IPS-15b (cell line): ENCODE measurements around the gene IL6ST.

Source experiments
- H3K27me3 ChIP-seq: one replicate; pipeline ENCODE4 v1.6.1; 2013; ENCODE audit warnings: low read length; ENCODE audit not compliant: control insufficient read depth, insufficient read depth
- H3K36me3 ChIP-seq: one replicate; pipeline ENCODE4 v1.6.1; 2013; ENCODE audit warnings: low read length; ENCODE audit not compliant: control insufficient read depth, insufficient read depth
- H3K4me1 ChIP-seq: one replicate; pipeline ENCODE4 v1.6.1; 2013; ENCODE audit warnings: mild to moderate bottlenecking, low read length; ENCODE audit not compliant: control insufficient read depth, insufficient read depth
- H3K4me3 ChIP-seq: one replicate; pipeline ENCODE4 v1.5.1; 2013; ENCODE audit warnings: low read depth, low read length
- H3K9ac ChIP-seq: one replicate; pipeline ENCODE4 v1.6.1; 2013; ENCODE audit warnings: low read depth, mild to moderate bottlenecking, low read length
- H3K9me3 ChIP-seq: one replicate; pipeline ENCODE4 v1.6.1; 2013; ENCODE audit warnings: mild to moderate bottlenecking, low read length; ENCODE audit not compliant: control insufficient read depth, insufficient read depth

The IL6ST gene

GRCh38 chr5:55913466-55914413 lies 81.0 kb downstream of the IL6ST start:
- no peaks in the 10 kb centered on the region for H3K9me3 ChIP-seq
- no peak overlapping the region for H3K9ac ChIP-seq
- no peak overlapping the region for H3K4me3 ChIP-seq
- H3K36me3 ChIP-seq = no peaks in the 10 kb centered on the region
- no peaks in the 10 kb centered on the region for H3K27me3 ChIP-seq
- no peaks in the 10 kb centered on the region for H3K4me1 ChIP-seq

GRCh38 chr5:55911784-55912653 lies 82.7 kb downstream of the IL6ST start:
- no peak overlapping the region for H3K4me3 ChIP-seq
- no peaks in the 10 kb centered on the region for H3K9me3 ChIP-seq
- H3K9ac ChIP-seq = no peak overlapping the region
- H3K4me1 ChIP-seq = no peaks in the 10 kb centered on the region
- no peaks in the 10 kb centered on the region for H3K27me3 ChIP-seq
- no peaks in the 10 kb centered on the region for H3K36me3 ChIP-seq

GRCh38 chr5:55908804-55909203 lies 86.0 kb downstream of the IL6ST start:
- H3K4me1 ChIP-seq = no peaks in the 10 kb centered on the region
- H3K4me3 ChIP-seq = no peak overlapping the region

GRCh38 chr5:55907927-55908326 lies 86.8 kb downstream of the IL6ST start:
- Histone ChIP-seq H3K9me3 (no peaks in the 10 kb centered on the region), H3K4me1 (no peaks in the 10 kb centered on the region), H3K36me3 (peaks cover 2% of the 10 kb centered on the region), H3K27me3 (no peaks in the 10 kb centered on the region), H3K4me3 (no peak overlapping the region), H3K9ac (no peak overlapping the region)

More at GRCh38 chr5:55908804-55909203, 86.0 kb downstream of the IL6ST start:
- H3K36me3 ChIP-seq = no peaks in the 10 kb centered on the region
- no peaks in the 10 kb centered on the region for H3K9me3 ChIP-seq
- no peak overlapping the region for H3K9ac ChIP-seq
- no peaks in the 10 kb centered on the region for H3K27me3 ChIP-seq

GRCh38 chr5:55905251-55905650 lies 89.5 kb downstream of the IL6ST start:
- H3K36me3 ChIP-seq = peaks cover 3% of the 10 kb centered on the region
- H3K9me3 ChIP-seq = no peaks in the 10 kb centered on the region
- H3K27me3 ChIP-seq = no peaks in the 10 kb centered on the region
- no peaks in the 10 kb centered on the region for H3K4me1 ChIP-seq
- H3K9ac ChIP-seq = no peak overlapping the region
- no peak overlapping the region for H3K4me3 ChIP-seq

GRCh38 chr5:55904152-55904551 lies 90.6 kb downstream of the IL6ST start:
- H3K4me3 ChIP-seq = no peak overlapping the region
- H3K4me1 ChIP-seq = no peaks in the 10 kb centered on the region
- H3K36me3 ChIP-seq = peaks cover 3% of the 10 kb centered on the region
- H3K9ac ChIP-seq = no peak overlapping the region
- no peaks in the 10 kb centered on the region for H3K9me3 ChIP-seq
- no peaks in the 10 kb centered on the region for H3K27me3 ChIP-seq

GRCh38 chr5:55903121-55903701 lies 91.6 kb downstream of the IL6ST start:
- H3K27me3 ChIP-seq = no peaks in the 10 kb centered on the region
- H3K9ac ChIP-seq = no peak overlapping the region
- no peaks in the 10 kb centered on the region for H3K4me1 ChIP-seq
- no peak overlapping the region for H3K4me3 ChIP-seq
- no peaks in the 10 kb centered on the region for H3K9me3 ChIP-seq
- H3K36me3 ChIP-seq = peaks cover 3% of the 10 kb centered on the region

GRCh38 chr5:55902696-55903095 lies 92.1 kb downstream of the IL6ST start:
- no peaks in the 10 kb centered on the region for H3K9me3 ChIP-seq
- H3K9ac ChIP-seq = no peak overlapping the region
- no peaks in the 10 kb centered on the region for H3K4me1 ChIP-seq
- H3K27me3 ChIP-seq = no peaks in the 10 kb centered on the region
- peaks cover 3% of the 10 kb centered on the region for H3K36me3 ChIP-seq
- no peak overlapping the region for H3K4me3 ChIP-seq

- Histone ChIP-seq H3K27me3 (no peaks in the 10 kb centered on the region), H3K36me3 (peaks cover 3% of the 10 kb centered on the region), H3K9ac (no peak overlapping the region), H3K4me1 (no peaks in the 10 kb centered on the region), H3K4me3 (no peak overlapping the region), H3K9me3 (no peaks in the 10 kb centered on the region)
Observed at GRCh38 chr5:55900776-55901175, 94.0 kb downstream of the IL6ST start.

- Histone ChIP-seq H3K9me3 (no peaks in the 10 kb centered on the region), H3K4me1 (no peaks in the 10 kb centered on the region), H3K36me3 (peaks cover 3% of the 10 kb centered on the region), H3K4me3 (no peak overlapping the region), H3K9ac (no peak overlapping the region), H3K27me3 (no peaks in the 10 kb centered on the region)
Observed at GRCh38 chr5:55900068-55900467, 94.7 kb downstream of the IL6ST start.

GRCh38 chr5:55899344-55899743 lies 95.4 kb downstream of the IL6ST start:
- no peak overlapping the region for H3K9ac ChIP-seq
- H3K36me3 ChIP-seq = peaks cover 3% of the 10 kb centered on the region
- H3K4me3 ChIP-seq = no peak overlapping the region
- no peaks in the 10 kb centered on the region for H3K27me3 ChIP-seq
- H3K9me3 ChIP-seq = no peaks in the 10 kb centered on the region
- H3K4me1 ChIP-seq = no peaks in the 10 kb centered on the region
